HG03575 (cell line): Measurements from ENCODE around the gene ATIC.

ENCODE experiments used
- ATAC-seq: cut with Tn5 transposase; IDR thresholded peaks from one replicate; pipeline ENCODE4 v1.9.1; 2021; ENCODE audit not compliant: unreplicated experiment, insufficient number of reproducible peaks, low FRiP score; ENCODE audit errors: extremely low read depth

Gene ATIC

GRCh38 chr2:215370112-215370965 is 58.5 kb downstream of the ATIC start:
- ATAC-seq, result no peak

- ATAC-seq, result no peak
These were observed 60.3 kb downstream of the ATIC start for GRCh38 chr2:215371915-215372897.

- ATAC-seq, result no peak
These were observed 61.2 kb downstream of the ATIC start for GRCh38 chr2:215372968-215373649.

- no peak for ATAC-seq
These were observed 62.1 kb downstream of the ATIC start for GRCh38 chr2:215374002-215374401.

GRCh38 chr2:215374642-215375466 is 63.0 kb downstream of the ATIC start:
- ATAC-seq, result no peak

- ATAC-seq, result no peak
These were observed 63.6 kb downstream of the ATIC start for GRCh38 chr2:215375467-215375830.

GRCh38 chr2:215376103-215376780 is 64.4 kb downstream of the ATIC start:
- ATAC-seq, result no peak

GRCh38 chr2:215377283-215377682 is 65.4 kb downstream of the ATIC start:
- ATAC-seq, result no peak

- ATAC-seq, result no peak
These were observed 66.2 kb downstream of the ATIC start for GRCh38 chr2:215378045-215378444.

- ATAC-seq, result no peak
These were observed 67.2 kb downstream of the ATIC start for GRCh38 chr2:215379039-215379438.

GRCh38 chr2:215379948-215380347 is 68.1 kb downstream of the ATIC start:
- no peak for ATAC-seq

GRCh38 chr2:215380699-215381098 is 68.8 kb downstream of the ATIC start:
- ATAC-seq, result no peak

- no peak for ATAC-seq
These were observed 70.2 kb downstream of the ATIC start for GRCh38 chr2:215382011-215382410.

- ATAC-seq, result no peak
These were observed 70.6 kb downstream of the ATIC start for GRCh38 chr2:215382480-215382879.

- no peak for ATAC-seq
These were observed 71.9 kb downstream of the ATIC start for GRCh38 chr2:215383652-215384279.

GRCh38 chr2:215384710-215385109 is 72.9 kb downstream of the ATIC start:
- ATAC-seq, result no peak

- no peak for ATAC-seq
These were observed 74.7 kb downstream of the ATIC start for GRCh38 chr2:215386566-215386965.
